Gastroesophageal sphincter (tissue), 3 donors: ENCODE results near the gene GLRA1.

Experiments
- POLR2AphosphoS5 ChIP-seq: sonication (generic); formaldehyde crosslinking; IDR thresholded peaks from one replicate; pipeline ENCODE4 v1.6.1; 2017; ENCODE audit warnings: antibody characterized with exemption
- TF ChIP-seq, protein P1 (sequence below), 4 experiments: fragments of 200-600 bp in 2 of 4; fragments of 450-650 bp in 2 of 4; sonication (generic) in 1 of 4; IDR thresholded peaks; one replicate each; pipeline ENCODE4 v1.5.1; 2017 to 2019; ENCODE audit warnings: antibody characterized with exemption in 4 of 4, mild to moderate bottlenecking in 2 of 4, moderate library complexity in 2 of 4

DNA sequence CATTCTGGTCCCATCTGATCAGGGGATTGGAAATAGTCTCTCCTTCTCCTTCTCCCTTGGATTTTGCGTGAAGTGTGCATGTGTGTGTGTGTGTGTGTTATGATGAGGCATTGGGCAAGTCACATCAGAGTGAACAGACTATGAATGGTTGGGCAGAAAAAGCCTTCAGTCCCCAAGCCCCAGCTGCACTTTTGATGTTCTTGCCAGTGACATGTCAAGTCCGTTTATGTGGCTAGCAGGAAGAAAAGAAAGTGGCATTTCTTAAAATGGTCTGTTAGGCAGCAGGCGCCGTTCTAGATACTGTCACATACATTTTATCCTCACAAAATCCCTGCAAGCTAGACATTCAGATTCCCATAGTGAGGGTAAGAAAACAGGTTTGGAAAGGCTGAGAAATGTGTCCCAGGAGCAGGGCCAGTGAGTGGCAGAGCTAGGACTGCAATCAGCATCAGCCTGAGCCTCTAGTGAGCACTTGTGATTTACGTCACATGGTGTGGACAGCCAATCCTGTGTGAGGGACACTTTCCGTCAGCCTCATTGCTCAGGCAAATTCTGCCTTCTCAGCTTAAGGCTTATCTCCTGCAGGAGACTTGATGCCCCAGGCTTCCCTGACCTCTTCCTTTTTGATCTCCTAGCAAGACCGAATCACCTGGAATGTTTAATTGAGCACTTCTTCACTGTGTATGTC lies 60.4 kb downstream of the GLRA1 start:
- no peak for TF ChIP-seq POLR2AphosphoS5
- TF ChIP-seq, protein P1, sequence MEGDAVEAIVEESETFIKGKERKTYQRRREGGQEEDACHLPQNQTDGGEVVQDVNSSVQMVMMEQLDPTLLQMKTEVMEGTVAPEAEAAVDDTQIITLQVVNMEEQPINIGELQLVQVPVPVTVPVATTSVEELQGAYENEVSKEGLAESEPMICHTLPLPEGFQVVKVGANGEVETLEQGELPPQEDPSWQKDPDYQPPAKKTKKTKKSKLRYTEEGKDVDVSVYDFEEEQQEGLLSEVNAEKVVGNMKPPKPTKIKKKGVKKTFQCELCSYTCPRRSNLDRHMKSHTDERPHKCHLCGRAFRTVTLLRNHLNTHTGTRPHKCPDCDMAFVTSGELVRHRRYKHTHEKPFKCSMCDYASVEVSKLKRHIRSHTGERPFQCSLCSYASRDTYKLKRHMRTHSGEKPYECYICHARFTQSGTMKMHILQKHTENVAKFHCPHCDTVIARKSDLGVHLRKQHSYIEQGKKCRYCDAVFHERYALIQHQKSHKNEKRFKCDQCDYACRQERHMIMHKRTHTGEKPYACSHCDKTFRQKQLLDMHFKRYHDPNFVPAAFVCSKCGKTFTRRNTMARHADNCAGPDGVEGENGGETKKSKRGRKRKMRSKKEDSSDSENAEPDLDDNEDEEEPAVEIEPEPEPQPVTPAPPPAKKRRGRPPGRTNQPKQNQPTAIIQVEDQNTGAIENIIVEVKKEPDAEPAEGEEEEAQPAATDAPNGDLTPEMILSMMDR (IDR thresholded peaks at IDR 0.05): no peak
